ENCODE data around the gene CD274. TPM values are rescaled to one million over a fixed set of nuclear protein-coding genes. Genes with fewer than 3 reads are reported as not detected.
A peak's percentile ranks its signal among the peaks of the same experiment; 100 is the strongest.

The CD274 gene
- polyA plus RNA-seq, 3 donors: 0.24 to 0.84 TPM; not detected in 1

DNA sequence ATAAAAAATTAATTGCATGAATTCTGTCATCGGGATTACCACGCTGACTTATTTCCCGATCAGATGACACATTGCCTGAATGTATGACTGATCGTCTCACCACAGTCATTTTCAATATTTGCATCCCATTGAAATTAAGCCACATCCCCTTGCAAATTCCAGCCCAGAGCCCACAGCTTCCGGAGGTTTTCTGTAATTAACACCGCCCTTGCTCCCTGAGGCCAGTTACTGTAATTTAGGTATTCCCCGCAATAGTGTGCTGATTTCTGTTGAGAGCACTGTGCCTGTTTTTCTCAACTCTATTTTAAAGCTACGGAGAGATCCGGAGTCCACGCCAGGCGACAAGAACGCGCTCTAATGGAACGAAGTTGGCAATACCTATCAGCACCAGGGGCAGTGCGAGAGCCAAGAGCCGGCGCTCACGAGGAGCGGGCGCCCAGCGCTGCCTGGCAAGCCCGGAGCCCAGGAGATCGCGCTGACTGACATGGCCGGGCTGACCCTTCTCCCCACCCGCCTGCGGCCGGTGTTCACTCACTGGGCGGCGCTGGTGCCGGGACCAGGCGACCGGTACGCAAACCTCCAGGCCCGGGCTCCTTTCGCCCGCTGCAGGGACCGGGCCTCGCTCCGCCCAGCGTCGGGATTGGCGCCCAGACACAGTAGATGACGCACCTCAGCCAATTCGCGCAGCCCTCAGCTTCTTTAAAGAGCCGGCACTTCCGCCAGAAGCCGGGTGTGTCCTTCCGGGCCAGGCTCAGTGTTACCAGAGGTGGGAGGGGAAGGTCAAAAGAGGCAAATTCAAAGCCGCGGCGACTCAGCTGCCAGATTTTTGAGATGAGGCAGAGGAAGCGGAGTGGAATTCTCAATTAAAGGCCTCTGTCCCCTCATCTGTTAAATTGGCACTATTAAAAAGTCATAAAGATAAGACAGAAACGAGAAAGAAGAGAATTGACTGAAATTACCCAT is 12.8 kb upstream of the CD274 start, which contains the start of gene PLGRKT:
Gene PLGRKT (minus strand): TSS at position 672 of the 963 bp plus-strand sequence. CDS start 5,948 bp downstream, outside the sequence.
- Histone ChIP-seq H3K4me2 (replicated peaks; ENCODE audit: extremely low read depth, low read length, poor library complexity, severe bottlenecking) (peak within 1 kb of the TSS; percentile 79), H3K36me3 (replicated peaks in 1 of 2; ENCODE audit: control insufficient read depth in 1 of 2, insufficient read depth in 2 of 2, low read length in 2 of 2) (no peaks in the 10 kb centered on the region), H3K9ac (ENCODE audit: insufficient read depth, low read length, poor library complexity, severe bottlenecking) (peak within 1 kb of the TSS; percentile 82), H3K4me3 (replicated peaks in 1 of 3; ENCODE audit: low read depth in 2 of 3, low read length in 3 of 3) (peak within 1 kb of the TSS; percentile 58 to 81 (median 80)), H2AFZ (ENCODE audit: insufficient read depth, low read depth, low read length, poor library complexity, severe bottlenecking) (peak within 1 kb of the TSS; percentile 85), H3K27me3 (ENCODE audit: control insufficient read depth in 2 of 2, insufficient read depth in 2 of 2, low read length in 2 of 2) (no peaks in the 10 kb centered on the region), H3K79me2 (ENCODE audit: insufficient read depth, low read length) (no peaks in the 10 kb centered on the region), H3K9me3 (replicated peaks in 1 of 2; ENCODE audit: control insufficient read depth in 1 of 2, insufficient read depth in 1 of 2, low read length in 2 of 2) (peaks cover 0 to 14% of the 10 kb centered on the region in 2 donors), H4K20me1 (ENCODE audit: insufficient read depth, low read length) (no peaks in the 10 kb centered on the region), H3K27ac (ENCODE audit: low read depth in 1 of 2, low read length in 2 of 2) (peak within 1 kb of the TSS; percentile 87 to 94), H3K4me1 (ENCODE audit: control insufficient read depth in 1 of 2, insufficient read depth in 2 of 2, low read length in 2 of 2) (peaks cover 14 to 22% of the 10 kb centered on the region in 2 donors)
- peaks cover 20% of the 10 kb centered on the region for H3K4me1 Mint-ChIP-seq
- peaks cover 14 to 26% of the 10 kb centered on the region in 2 donors for H3K36me3 Mint-ChIP-seq
- under 1% methylated on average over 42 of the region's 55 CpGs for WGBS (ENCODE audit: insufficient coverage)
- H3K27me3 Mint-ChIP-seq (ENCODE audit: low read depth in 3 of 3): peaks cover 0 to 1% (median 0%) of the 10 kb centered on the region in 3 donors
- TF ChIP-seq CTCF (IDR thresholded peaks at IDR 0.05): no peak
- H3K27ac Mint-ChIP-seq: peak within 1 kb of the TSS; percentile 88 to 97 (median 96)
- DNase-seq: peak; percentile 90 to 95 (median 93)
- peaks cover 7 to 16% (median 12%) of the 10 kb centered on the region in 7 donors for H3K9me3 Mint-ChIP-seq
- intact Hi-C loops (cut with micrococcal nuclease): no loop called here
- H3K4me3 Mint-ChIP-seq: peak within 1 kb of the TSS; percentile 84 to 94

- H3K4me3 Mint-ChIP-seq: peak overlapping the region; percentile 84 to 94
- Histone ChIP-seq H2AFZ (ENCODE audit: insufficient read depth, low read depth, low read length, poor library complexity, severe bottlenecking) (peak overlapping the region; percentile 85), H3K79me2 (ENCODE audit: insufficient read depth, low read length) (no peaks in the 10 kb centered on the region), H3K27ac (ENCODE audit: low read depth in 1 of 2, low read length in 2 of 2) (peak overlapping the region; percentile 87 to 94), H3K4me3 (replicated peaks in 1 of 3; ENCODE audit: low read depth in 2 of 3, low read length in 3 of 3) (peak overlapping the region in 1 of 3 experiments; percentile 80), H4K20me1 (ENCODE audit: insufficient read depth, low read length) (no peaks in the 10 kb centered on the region), H3K36me3 (replicated peaks in 1 of 2; ENCODE audit: control insufficient read depth in 1 of 2, insufficient read depth in 2 of 2, low read length in 2 of 2) (no peaks in the 10 kb centered on the region), H3K9ac (ENCODE audit: insufficient read depth, low read length, poor library complexity, severe bottlenecking) (no peak overlapping the region), H3K9me3 (replicated peaks in 1 of 2; ENCODE audit: control insufficient read depth in 1 of 2, insufficient read depth in 1 of 2, low read length in 2 of 2) (peaks cover 0 to 11% of the 10 kb centered on the region in 2 donors), H3K27me3 (ENCODE audit: control insufficient read depth in 2 of 2, insufficient read depth in 2 of 2, low read length in 2 of 2) (no peaks in the 10 kb centered on the region), H3K4me2 (replicated peaks; ENCODE audit: extremely low read depth, low read length, poor library complexity, severe bottlenecking) (peak overlapping the region; percentile 79), H3K4me1 (ENCODE audit: control insufficient read depth in 1 of 2, insufficient read depth in 2 of 2, low read length in 2 of 2) (peaks cover 14 to 22% of the 10 kb centered on the region in 2 donors)
- intact Hi-C loops (cut with micrococcal nuclease): no loop called here
- H3K4me1 Mint-ChIP-seq: peaks cover 20% of the 10 kb centered on the region
- H3K27me3 Mint-ChIP-seq (ENCODE audit: low read depth in 3 of 3): peaks cover 0 to 2% (median 1%) of the 10 kb centered on the region in 3 donors
- no peak for TF ChIP-seq CTCF (IDR thresholded peaks at IDR 0.05)
- peaks cover 2 to 9% (median 6%) of the 10 kb centered on the region in 7 donors for H3K9me3 Mint-ChIP-seq
- DNase-seq: peak in 1 of 3 donors; percentile 47
- H3K27ac Mint-ChIP-seq: peak overlapping the region; percentile 88 to 97 (median 96)
- peaks cover 8 to 16% of the 10 kb centered on the region in 2 donors for H3K36me3 Mint-ChIP-seq
- 73% methylated on average over 14 of the region's 21 CpGs for WGBS (ENCODE audit: insufficient coverage)
Observed at GRCh38 chr9:5438301-5439162, 11.8 kb upstream of the CD274 start.
